GM19025 (cell line): ENCODE results near the gene HVCN1.
"Not testable (repeated sequence)": the region's sequence is repeated elsewhere in the genome, so short reads cannot be mapped to it uniquely, and the experiment has no call there.

Experiments used
- ATAC-seq: cut with Tn5 transposase; IDR thresholded peaks from one replicate; pipeline ENCODE4 v1.9.1; 2021; ENCODE audit warnings: mild to moderate bottlenecking, low read depth, moderate library complexity; ENCODE audit not compliant: unreplicated experiment

The HVCN1 gene, protein sequence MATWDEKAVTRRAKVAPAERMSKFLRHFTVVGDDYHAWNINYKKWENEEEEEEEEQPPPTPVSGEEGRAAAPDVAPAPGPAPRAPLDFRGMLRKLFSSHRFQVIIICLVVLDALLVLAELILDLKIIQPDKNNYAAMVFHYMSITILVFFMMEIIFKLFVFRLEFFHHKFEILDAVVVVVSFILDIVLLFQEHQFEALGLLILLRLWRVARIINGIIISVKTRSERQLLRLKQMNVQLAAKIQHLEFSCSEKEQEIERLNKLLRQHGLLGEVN

GRCh38 chr12:110688446-110689280, at the start of gene HVCN1:
Gene HVCN1 (minus strand): TSS chr12:110689115. CDS start chr12:110683245, 5,870 bp downstream.
- ATAC-seq, result peak; percentile 25

DNA sequence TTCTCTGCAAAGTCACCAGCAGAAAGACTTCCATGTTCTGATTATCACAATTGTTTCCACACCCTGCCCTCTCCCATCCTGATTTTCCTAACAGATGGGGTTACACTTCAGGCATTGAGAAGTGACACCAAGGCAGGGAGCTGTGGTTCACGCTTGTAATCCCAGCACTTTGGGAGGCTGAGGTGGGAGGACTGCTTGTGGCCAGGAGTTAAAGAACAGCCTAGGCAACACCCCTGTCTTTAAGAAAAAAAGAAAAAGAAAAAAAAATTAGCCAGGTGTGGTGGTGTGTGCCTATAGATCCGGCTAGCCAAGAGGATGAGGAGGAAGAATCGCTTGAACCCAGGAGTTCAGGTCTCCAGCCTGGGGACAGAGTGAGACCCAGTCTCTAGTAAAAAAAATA, 48.6 kb upstream of the HVCN1 start:
- ATAC-seq, result no peak

DNA sequence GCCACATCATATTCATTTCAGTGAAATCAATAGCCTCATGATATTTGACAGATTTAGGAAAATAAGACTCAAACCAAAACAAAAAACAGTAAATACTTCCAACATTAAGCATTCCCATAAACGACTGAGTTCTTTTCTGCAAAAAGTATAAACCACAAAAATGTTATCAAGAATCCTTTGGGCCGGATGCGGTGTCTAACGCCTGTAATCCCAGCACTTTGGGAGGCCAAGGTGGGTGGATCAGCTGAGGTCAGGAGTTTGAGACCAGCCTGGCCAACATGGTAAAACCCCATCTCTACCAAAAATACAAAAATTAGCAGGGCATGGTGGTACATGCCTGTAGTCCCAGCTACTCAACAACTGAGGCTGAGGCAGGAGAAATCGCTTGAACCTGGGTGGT, 48.1 kb upstream of the HVCN1 start:
- ATAC-seq, result not testable (repeated sequence)

- no peak for ATAC-seq
Measured at GRCh38 chr12:110733900-110734299, 45.0 kb upstream of the HVCN1 start.

- no peak for ATAC-seq
Measured at GRCh38 chr12:110733089-110733715, 44.3 kb upstream of the HVCN1 start.

- ATAC-seq, result no peak
Measured at GRCh38 chr12:110732572-110732971, 43.7 kb upstream of the HVCN1 start.

DNA sequence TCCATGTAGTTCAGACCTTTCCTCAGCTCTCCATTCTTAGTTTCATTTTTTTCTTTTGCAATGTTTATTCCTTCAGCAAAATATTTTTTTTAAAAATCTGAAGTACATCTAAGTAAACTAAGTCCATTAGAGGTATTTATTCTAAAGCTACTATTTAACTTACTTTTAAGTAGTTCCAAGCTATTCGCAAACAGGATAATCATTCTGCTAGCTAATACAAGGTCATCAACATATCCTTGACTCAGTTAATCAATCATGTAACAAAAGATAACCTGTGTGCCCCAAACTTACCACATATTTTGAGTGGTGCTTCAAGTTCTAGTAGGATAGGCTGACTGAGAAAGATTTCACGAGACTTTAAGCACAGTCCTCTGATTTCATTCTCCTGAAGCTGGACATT, 42.6 kb upstream of the HVCN1 start:
- no peak for ATAC-seq

DNA sequence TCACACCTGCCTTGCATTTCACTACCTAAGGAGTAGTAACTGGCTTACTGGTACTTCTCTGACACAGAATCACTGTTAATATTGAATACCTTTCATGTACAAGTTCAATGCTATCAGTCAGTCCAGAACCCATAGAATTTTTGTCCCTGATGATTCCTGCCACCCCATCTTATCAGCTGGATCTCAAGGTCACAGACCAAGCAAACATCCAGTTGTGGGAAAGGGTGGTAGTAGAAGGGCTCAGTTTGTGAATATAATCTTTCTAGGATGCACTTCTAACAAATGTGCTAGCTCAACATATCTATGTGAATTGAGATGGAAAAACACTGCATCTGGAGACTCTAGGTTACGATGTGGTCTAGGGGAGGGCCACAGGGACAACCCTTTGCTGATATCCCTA, 39.7 kb upstream of the HVCN1 start:
- ATAC-seq, result no peak

GRCh38 chr12:110726708-110727369, 37.9 kb upstream of the HVCN1 start:
- no peak for ATAC-seq

- no peak for ATAC-seq
Measured at GRCh38 chr12:110726028-110726427, 37.1 kb upstream of the HVCN1 start.

- no peak for ATAC-seq
Measured at GRCh38 chr12:110725267-110725666, 36.4 kb upstream of the HVCN1 start.

- not testable (repeated sequence) for ATAC-seq
Measured at GRCh38 chr12:110722892-110723291, 34.0 kb upstream of the HVCN1 start.

- no peak for ATAC-seq
Measured at GRCh38 chr12:110721570-110721969, 32.7 kb upstream of the HVCN1 start.

GRCh38 chr12:110720516-110720915, 31.6 kb upstream of the HVCN1 start:
- ATAC-seq, result no peak

DNA sequence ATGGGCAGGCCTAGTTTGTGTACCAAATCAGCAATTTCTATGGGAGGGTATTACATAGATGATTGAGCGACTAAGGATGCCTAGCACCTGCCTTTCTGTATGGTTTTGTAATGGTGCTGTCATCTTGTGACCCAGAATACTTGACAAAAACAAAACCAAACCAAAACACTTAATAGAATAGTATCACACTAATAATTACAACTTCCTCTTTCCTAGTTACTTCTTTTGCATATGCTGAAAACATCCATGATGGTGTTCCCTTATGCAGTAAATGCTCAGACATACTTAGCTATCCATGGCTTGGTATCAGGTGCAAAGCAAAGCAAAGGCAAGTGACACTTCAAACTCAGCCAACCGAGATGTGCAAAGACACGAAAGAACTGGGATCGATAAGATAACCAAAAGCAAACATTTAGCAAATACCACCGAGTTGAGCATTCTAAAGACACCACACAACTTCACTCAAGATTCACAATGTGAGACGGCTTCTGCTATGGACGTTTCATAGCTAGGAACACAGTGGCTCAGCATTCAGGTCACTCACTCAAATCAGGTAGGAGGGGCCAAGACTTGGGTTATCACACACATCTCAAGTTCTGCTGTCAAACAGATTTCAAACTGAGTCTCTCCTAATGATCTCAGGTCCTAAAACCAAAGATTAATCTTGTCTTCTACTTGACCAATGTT, 29.4 kb upstream of the HVCN1 start:
- no peak for ATAC-seq

GRCh38 chr12:110717037-110717436, 28.1 kb upstream of the HVCN1 start:
- no peak for ATAC-seq

GRCh38 chr12:110708917-110709316, 20.0 kb upstream of the HVCN1 start:
- ATAC-seq, result no peak

GRCh38 chr12:110705309-110705708, 16.4 kb upstream of the HVCN1 start:
- no peak for ATAC-seq

DNA sequence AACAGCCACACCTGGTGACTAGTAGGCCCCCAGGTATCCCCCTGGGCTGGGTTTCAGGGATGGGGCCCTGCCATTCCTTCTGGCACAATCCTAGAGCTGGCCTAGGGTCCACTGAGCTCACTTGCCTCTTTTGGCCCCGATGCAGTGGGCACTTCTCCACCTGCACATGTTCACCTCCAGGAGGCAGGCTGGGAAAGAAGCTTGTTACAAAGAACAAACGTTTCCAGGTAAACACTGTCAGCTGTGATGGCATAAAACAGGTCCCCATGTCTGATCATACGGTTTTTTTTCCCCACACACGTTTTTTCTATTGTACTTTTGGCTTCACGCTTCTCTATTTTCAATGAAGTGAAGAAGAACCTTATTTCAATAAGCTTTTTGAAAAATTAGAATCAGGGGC, 15.8 kb upstream of the HVCN1 start:
- no peak for ATAC-seq

DNA sequence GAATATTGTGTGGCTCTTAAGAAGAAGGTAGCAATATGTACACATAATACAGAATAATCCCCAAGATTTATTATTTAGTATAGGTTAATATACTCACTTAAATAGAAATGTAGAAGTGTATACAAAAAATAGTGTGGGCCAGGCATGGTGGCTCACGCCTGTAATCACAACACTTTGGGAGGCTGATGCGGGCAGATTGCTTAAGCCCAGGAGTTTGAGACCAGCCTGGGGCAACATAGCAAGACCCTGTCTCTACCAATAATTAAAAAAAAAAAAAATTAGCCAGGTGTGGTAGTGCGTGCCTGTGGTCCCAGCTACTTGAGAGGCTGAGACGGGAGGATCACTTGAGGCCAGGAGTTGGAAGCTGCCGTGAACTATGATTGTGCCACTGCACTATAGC, 15.3 kb upstream of the HVCN1 start:
- ATAC-seq, result no peak
